HL-60 (cell line): Measurements from ENCODE around the gene CHAD.

Experiments used
- DNase-seq, 2 experiments: peaks; one replicate each; pipeline ENCODE4 v3.0.0-alpha.2; 2010 to 2020; ENCODE audit warnings: low read depth in 1 of 2, low spot score in 1 of 2
- H3K27ac ChIP-seq: fragments of 250-450 bp; sonication (Bioruptor Pico); replicated peaks from 2 replicates; pipeline ENCODE4 v1.5.1; 2020; ENCODE audit warnings: mild to moderate bottlenecking, moderate library complexity
- H3K27me3 ChIP-seq: fragments of 250-450 bp; sonication (Bioruptor Pico); 2 replicates; pipeline ENCODE4 v1.5.1; 2021; ENCODE audit warnings: mild to moderate bottlenecking, moderate library complexity; ENCODE audit not compliant: insufficient read depth, poor library complexity, severe bottlenecking
- H3K4me3 ChIP-seq: replicated peaks from 2 replicates; pipeline ENCODE4 v1.5.1; 2011; ENCODE audit warnings: mild to moderate bottlenecking, control low read depth, low read length; ENCODE audit not compliant: insufficient read depth
- GABPA ChIP-seq: IDR thresholded peaks from 2 replicates; pipeline ENCODE4 v1.6.1; 2012; ENCODE audit warnings: low read depth
- POLR2AphosphoS5 ChIP-seq: IDR thresholded peaks from 2 replicates; pipeline ENCODE4 v1.6.1; 2012; ENCODE audit warnings: low read depth
- SPI1 ChIP-seq: IDR thresholded peaks from 2 replicates; pipeline ENCODE4 v1.6.1; 2012; ENCODE audit warnings: low read depth, mild to moderate bottlenecking, borderline replicate concordance
- TF ChIP-seq, protein P1 (sequence below): IDR thresholded peaks from one replicate; pipeline ENCODE4 v1.5.1; 2011; ENCODE audit warnings: low read length, control low read depth, inconsistent platforms; ENCODE audit not compliant: insufficient read depth
- TF ChIP-seq, protein P2 (sequence below): IDR thresholded peaks from 2 replicates; pipeline ENCODE4 v1.6.1; 2012; ENCODE audit warnings: low read depth; ENCODE audit not compliant: insufficient replicate concordance

CHAD gene

DNA sequence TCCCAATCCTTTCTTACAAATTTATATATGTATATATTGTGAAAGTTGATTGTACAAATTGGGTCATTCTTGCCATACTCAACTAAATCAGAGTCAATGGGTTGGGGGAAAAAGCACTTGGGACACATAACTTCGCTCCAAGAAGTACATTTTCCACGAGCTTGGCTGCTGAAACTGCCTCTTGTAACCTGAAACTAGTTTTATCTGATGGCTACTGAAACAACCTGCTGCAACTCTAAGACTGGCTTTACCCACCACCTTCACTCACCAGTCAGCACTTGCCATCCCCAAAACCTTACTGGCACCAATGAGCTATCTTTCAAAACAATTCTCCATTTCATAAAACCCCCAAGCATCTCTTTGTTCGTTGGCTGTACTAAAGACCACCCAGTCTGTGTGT, 25.1 kb upstream of the CHAD start:
- no peak overlapping the region for H3K27ac ChIP-seq
- TF ChIP-seq GABPA (no peak), SPI1 (no peak), POLR2AphosphoS5 (no peak)
- TF ChIP-seq, protein P1, sequence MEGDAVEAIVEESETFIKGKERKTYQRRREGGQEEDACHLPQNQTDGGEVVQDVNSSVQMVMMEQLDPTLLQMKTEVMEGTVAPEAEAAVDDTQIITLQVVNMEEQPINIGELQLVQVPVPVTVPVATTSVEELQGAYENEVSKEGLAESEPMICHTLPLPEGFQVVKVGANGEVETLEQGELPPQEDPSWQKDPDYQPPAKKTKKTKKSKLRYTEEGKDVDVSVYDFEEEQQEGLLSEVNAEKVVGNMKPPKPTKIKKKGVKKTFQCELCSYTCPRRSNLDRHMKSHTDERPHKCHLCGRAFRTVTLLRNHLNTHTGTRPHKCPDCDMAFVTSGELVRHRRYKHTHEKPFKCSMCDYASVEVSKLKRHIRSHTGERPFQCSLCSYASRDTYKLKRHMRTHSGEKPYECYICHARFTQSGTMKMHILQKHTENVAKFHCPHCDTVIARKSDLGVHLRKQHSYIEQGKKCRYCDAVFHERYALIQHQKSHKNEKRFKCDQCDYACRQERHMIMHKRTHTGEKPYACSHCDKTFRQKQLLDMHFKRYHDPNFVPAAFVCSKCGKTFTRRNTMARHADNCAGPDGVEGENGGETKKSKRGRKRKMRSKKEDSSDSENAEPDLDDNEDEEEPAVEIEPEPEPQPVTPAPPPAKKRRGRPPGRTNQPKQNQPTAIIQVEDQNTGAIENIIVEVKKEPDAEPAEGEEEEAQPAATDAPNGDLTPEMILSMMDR = no peak
- TF ChIP-seq, protein P2, sequence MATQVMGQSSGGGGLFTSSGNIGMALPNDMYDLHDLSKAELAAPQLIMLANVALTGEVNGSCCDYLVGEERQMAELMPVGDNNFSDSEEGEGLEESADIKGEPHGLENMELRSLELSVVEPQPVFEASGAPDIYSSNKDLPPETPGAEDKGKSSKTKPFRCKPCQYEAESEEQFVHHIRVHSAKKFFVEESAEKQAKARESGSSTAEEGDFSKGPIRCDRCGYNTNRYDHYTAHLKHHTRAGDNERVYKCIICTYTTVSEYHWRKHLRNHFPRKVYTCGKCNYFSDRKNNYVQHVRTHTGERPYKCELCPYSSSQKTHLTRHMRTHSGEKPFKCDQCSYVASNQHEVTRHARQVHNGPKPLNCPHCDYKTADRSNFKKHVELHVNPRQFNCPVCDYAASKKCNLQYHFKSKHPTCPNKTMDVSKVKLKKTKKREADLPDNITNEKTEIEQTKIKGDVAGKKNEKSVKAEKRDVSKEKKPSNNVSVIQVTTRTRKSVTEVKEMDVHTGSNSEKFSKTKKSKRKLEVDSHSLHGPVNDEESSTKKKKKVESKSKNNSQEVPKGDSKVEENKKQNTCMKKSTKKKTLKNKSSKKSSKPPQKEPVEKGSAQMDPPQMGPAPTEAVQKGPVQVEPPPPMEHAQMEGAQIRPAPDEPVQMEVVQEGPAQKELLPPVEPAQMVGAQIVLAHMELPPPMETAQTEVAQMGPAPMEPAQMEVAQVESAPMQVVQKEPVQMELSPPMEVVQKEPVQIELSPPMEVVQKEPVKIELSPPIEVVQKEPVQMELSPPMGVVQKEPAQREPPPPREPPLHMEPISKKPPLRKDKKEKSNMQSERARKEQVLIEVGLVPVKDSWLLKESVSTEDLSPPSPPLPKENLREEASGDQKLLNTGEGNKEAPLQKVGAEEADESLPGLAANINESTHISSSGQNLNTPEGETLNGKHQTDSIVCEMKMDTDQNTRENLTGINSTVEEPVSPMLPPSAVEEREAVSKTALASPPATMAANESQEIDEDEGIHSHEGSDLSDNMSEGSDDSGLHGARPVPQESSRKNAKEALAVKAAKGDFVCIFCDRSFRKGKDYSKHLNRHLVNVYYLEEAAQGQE = no peak
- DNase-seq = no peak
- no peak overlapping the region for H3K4me3 ChIP-seq
- no peaks in the 10 kb centered on the region for H3K27me3 ChIP-seq

DNA sequence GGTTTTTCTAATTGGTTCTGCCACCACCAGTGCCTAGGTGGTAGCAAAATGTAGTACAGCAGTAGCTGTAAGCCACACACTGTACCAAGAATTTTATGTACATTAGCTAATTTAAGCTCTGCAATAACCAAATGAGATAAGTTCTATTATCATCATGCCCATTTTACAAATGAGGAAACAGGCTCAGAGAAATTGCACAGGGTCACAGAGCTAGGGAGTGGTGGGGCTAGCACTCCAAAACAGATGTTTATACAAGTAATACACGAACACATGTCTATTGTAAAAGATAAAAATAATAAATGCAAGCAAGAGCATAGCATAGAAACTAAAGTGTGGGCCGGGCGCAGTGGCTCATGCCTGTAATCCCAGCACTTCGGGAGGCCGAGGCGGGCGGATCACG, 23.5 kb upstream of the CHAD start:
- Histone ChIP-seq H3K27ac (no peak overlapping the region), H3K27me3 (no peaks in the 10 kb centered on the region), H3K4me3 (no peak overlapping the region)
- no peak for DNase-seq
- TF ChIP-seq GABPA = no peak
- no peak for TF ChIP-seq SPI1
- TF ChIP-seq POLR2AphosphoS5 = no peak
- TF ChIP-seq, protein P2 = no peak
- TF ChIP-seq, protein P1 = no peak

DNA sequence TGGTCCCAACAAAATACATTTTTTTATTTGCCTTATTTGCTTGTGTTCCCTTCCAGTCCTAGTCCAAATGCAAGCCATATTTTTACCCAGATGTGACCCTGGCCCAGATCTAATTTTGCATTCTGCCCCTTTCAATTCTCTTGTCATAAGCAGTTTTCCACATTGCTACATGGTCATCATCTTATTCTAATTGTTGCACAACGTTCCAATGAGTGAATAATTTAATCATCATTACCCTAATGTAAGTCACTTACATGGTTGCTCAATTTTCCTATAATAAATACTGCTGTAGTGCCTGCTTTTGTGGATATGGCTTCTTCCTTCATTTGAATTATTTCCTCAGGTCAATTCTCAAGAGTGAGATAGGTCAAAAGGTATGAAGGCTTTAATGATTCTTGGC, 22.8 kb upstream of the CHAD start:
- H3K27me3 ChIP-seq = no peaks in the 10 kb centered on the region
- no peak for DNase-seq
- no peak overlapping the region for H3K27ac ChIP-seq
- H3K4me3 ChIP-seq = no peak overlapping the region
- TF ChIP-seq, protein P1 = no peak
- TF ChIP-seq, protein P2 = no peak
- TF ChIP-seq GABPA (no peak), POLR2AphosphoS5 (no peak), SPI1 (no peak)
